ENCODE measurements around the gene TULP4.

DNA sequence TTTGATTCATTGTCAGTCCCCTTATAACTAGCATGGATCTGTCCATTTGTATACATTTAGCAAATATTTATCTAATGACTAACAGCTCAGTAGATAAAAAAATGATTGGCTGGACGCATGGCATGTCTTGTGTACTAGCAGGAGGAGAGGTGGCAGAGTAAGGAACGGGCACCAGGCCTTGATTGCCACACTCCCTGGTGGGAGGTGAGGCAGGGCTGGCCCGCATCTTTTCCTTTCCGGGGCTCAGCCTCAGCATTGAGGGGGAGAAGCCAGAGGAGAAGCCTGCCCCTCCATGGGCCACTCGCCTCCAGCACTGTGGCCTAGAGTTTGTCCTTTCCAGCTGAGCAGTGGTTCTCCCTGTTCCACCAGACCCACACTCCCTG, 162.7 kb downstream of the TULP4 start:
- TF ChIP-seq, protein P1, sequence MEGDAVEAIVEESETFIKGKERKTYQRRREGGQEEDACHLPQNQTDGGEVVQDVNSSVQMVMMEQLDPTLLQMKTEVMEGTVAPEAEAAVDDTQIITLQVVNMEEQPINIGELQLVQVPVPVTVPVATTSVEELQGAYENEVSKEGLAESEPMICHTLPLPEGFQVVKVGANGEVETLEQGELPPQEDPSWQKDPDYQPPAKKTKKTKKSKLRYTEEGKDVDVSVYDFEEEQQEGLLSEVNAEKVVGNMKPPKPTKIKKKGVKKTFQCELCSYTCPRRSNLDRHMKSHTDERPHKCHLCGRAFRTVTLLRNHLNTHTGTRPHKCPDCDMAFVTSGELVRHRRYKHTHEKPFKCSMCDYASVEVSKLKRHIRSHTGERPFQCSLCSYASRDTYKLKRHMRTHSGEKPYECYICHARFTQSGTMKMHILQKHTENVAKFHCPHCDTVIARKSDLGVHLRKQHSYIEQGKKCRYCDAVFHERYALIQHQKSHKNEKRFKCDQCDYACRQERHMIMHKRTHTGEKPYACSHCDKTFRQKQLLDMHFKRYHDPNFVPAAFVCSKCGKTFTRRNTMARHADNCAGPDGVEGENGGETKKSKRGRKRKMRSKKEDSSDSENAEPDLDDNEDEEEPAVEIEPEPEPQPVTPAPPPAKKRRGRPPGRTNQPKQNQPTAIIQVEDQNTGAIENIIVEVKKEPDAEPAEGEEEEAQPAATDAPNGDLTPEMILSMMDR (IDR thresholded peaks at IDR 0.05), result no peak
- TF ChIP-seq POLR2A (IDR thresholded peaks at IDR 0.05), result no peak

Measured in thyroid gland (tissue), 4 donors.